Measurements from ENCODE around the gene FMOD. TPM values are rescaled to one million over a fixed set of nuclear protein-coding genes. Genes with fewer than 3 reads are reported as not detected.
A peak's percentile ranks its signal among the peaks of the same experiment; 100 is the strongest.

The FMOD gene
- total RNA-seq, 2 experiments from 2014 or later = not detected

DNA sequence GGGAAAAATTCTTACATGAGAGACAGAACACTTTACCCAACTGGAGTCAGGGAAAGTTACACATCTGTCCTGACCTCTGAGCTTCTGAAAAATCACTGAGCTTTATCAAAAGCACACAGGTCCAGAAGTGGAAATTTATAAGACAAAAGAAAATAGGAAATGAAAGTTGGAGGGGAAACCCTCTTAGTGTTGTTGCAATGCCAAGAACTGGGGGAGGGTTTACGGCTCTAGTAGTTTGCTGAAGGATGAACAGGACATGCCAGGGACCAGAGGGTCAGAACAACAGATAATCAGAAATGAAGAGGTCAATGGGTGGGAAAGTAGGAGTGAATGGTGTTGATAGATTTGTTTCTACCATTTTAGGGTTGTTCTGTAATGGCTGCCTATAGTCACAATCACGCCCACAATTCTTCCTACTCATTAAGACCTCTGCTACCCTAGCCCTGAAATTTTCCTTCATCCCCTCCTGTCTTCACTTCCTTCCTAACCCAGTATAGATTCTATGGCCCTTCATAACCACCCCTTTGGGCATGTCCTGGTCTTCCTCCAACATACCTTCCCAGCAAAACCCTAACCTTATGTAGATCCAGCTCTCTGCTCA, 30.3 kb upstream of the FMOD start:
- Histone ChIP-seq H3K4me2 (ENCODE audit: low read length) (peak overlapping the region; percentile 81), H3K27ac (ENCODE audit: low read depth, low read length, poor library complexity, severe bottlenecking) (peak overlapping the region; percentile 89), H3K4me1 (ENCODE audit: insufficient read depth, low read length, poor library complexity, severe bottlenecking) (peaks cover 47% of the 10 kb centered on the region), H3K36me3 (ENCODE audit: insufficient read depth, low read length) (no peaks in the 10 kb centered on the region), H3K9me2 (ENCODE audit: insufficient read depth, low read length) (no peaks in the 10 kb centered on the region), H2AFZ (ENCODE audit: low read length) (peak overlapping the region; percentile 37; the same call in 1 of the 2 replicates), H4K20me1 (ENCODE audit: insufficient read depth, low read length) (no peaks in the 10 kb centered on the region), H3K79me2 (ENCODE audit: insufficient read depth, low read depth, low read length) (no peaks in the 10 kb centered on the region), H3K9me3 (ENCODE audit: low read length) (peaks cover 6% of the 10 kb centered on the region; the same call in 1 of the 2 replicates), H3K4me3 (ENCODE audit: low read depth, low read length, poor library complexity, severe bottlenecking) (peak overlapping the region; percentile 57)
- CTCF ChIA-PET (ENCODE audit: unreplicated experiment) = interaction anchor here (1.3 kb wide), 1 partner anchor 113 kb away, joined by 4 read pairs; no protein-coding TSS in a partner anchor
- TF ChIP-seq CTCF (conservative IDR thresholded peaks at IDR 0.05; ENCODE audit: low read length) (no peak), EZH2phosphoT487 (IDR thresholded peaks at IDR 0.05; ENCODE audit: borderline replicate concordance, low read depth, low read length) (no peak)
- POLR2A ChIA-PET = interaction anchor here (0.6 to 2.8 kb wide), 9 partner anchors 10 to 474 kb away, joined by 3 to 15 read pairs (median 3); no protein-coding TSS in a partner anchor
- BruUV-seq (replicated peaks) = no TSS peak
- intact Hi-C loops (cut with micrococcal nuclease; ENCODE audit: unreplicated experiment) = no loop called here
- peak; percentile 85 for DNase-seq (ENCODE audit: low spot score)

DNA sequence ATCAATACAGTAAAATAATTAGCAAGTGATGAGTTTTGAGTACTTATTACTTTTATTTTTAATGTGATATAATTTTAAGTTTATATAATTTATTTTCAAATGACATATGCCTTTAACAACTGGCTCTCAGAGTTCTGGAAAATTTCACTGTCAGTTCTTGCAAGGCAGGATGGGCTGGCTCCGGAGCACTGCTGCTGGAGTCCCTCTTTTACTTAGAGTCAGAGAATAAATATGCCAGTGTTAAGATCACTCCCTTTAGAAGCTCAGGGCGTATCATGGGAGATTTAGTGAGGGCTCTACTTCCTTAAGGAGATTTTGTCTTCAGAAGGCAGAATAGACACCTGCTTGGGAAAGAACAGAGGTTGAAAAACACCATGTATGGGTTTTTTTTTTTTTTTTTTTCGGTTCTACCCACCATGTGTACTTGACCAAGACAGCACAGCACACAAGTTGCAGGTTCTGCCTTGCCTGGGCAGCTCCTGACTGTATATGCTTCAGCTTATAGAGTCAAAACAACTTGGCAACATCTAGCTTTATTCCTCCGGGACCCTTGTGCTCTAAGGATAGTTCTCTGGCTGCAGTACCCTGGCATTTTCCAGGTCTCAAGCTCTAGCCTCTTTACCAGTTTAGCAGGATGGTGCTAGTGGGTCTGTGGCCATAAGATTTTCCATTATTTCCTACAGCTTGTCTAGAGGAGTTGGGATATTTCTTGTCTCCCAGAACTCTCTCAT, 29.7 kb upstream of the FMOD start:
- intact Hi-C loops (cut with micrococcal nuclease; ENCODE audit: unreplicated experiment) = no loop called here
- TF ChIP-seq EZH2phosphoT487 (IDR thresholded peaks at IDR 0.05; ENCODE audit: borderline replicate concordance, low read depth, low read length) (no peak), CTCF (conservative IDR thresholded peaks at IDR 0.05; ENCODE audit: low read length) (no peak)
- Histone ChIP-seq H3K79me2 (ENCODE audit: insufficient read depth, low read depth, low read length) (no peaks in the 10 kb centered on the region), H2AFZ (ENCODE audit: low read length) (peak overlapping the region; percentile 37; the same call in 1 of the 2 replicates), H3K36me3 (ENCODE audit: insufficient read depth, low read length) (no peaks in the 10 kb centered on the region), H4K20me1 (ENCODE audit: insufficient read depth, low read length) (no peaks in the 10 kb centered on the region), H3K9me2 (ENCODE audit: insufficient read depth, low read length) (no peaks in the 10 kb centered on the region), H3K4me1 (ENCODE audit: insufficient read depth, low read length, poor library complexity, severe bottlenecking) (peaks cover 47% of the 10 kb centered on the region), H3K4me3 (ENCODE audit: low read depth, low read length, poor library complexity, severe bottlenecking) (peak overlapping the region; percentile 57), H3K9me3 (ENCODE audit: low read length) (peaks cover 6% of the 10 kb centered on the region; the same call in 1 of the 2 replicates), H3K27ac (ENCODE audit: low read depth, low read length, poor library complexity, severe bottlenecking) (peak overlapping the region; percentile 89), H3K4me2 (ENCODE audit: low read length) (peak overlapping the region; percentile 81)
- no TSS peak for BruUV-seq (replicated peaks)
- peak; percentile 62 for DNase-seq (ENCODE audit: low spot score)
- ChIA-PET POLR2A (interaction anchor here (0.6 to 2.8 kb wide), 10 partner anchors 13 to 474 kb away, joined by 3 to 15 read pairs (median 3); no protein-coding TSS in a partner anchor), CTCF (ENCODE audit: unreplicated experiment) (interaction anchor here (1.3 kb wide), 1 partner anchor 112 kb away, joined by 4 read pairs; no protein-coding TSS in a partner anchor)

All from OCI-LY7 (cell line).